Body of pancreas (tissue), 4 donors: ENCODE measurements around the gene ZNF469.

Experiments used
- POLR2A ChIP-seq, 3 donors: fragments of 450-650 bp; IDR thresholded peaks; one replicate each; pipeline ENCODE4 v1.6.1; 2016; ENCODE audit warnings: antibody characterized with exemption in 3 of 3, mild to moderate bottlenecking in 2 of 3
- TF ChIP-seq, protein P1 (sequence below), 7 experiments: fragments of 450-650 bp in 4 of 7; fragments of 200-600 bp in 3 of 7; sonication (generic) in 3 of 7; IDR thresholded peaks; one replicate each; pipeline ENCODE4 v1.5.1; 2016 to 2019; ENCODE audit warnings: antibody characterized with exemption in 7 of 7

GRCh38 chr16:88355093-88355388, 27.7 kb upstream of the ZNF469 start:
- TF ChIP-seq, protein P1, sequence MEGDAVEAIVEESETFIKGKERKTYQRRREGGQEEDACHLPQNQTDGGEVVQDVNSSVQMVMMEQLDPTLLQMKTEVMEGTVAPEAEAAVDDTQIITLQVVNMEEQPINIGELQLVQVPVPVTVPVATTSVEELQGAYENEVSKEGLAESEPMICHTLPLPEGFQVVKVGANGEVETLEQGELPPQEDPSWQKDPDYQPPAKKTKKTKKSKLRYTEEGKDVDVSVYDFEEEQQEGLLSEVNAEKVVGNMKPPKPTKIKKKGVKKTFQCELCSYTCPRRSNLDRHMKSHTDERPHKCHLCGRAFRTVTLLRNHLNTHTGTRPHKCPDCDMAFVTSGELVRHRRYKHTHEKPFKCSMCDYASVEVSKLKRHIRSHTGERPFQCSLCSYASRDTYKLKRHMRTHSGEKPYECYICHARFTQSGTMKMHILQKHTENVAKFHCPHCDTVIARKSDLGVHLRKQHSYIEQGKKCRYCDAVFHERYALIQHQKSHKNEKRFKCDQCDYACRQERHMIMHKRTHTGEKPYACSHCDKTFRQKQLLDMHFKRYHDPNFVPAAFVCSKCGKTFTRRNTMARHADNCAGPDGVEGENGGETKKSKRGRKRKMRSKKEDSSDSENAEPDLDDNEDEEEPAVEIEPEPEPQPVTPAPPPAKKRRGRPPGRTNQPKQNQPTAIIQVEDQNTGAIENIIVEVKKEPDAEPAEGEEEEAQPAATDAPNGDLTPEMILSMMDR (IDR thresholded peaks at IDR 0.05), result no peak
- TF ChIP-seq POLR2A (IDR thresholded peaks at IDR 0.05), result no peak
